NCI-H2081 treated with DMSO at 0.1 percent for 48 hours (cell line): ENCODE results near the gene NPIPB8.
"Not testable (repeated sequence)": the region's sequence is repeated elsewhere in the genome, so short reads cannot be mapped to it uniquely, and the experiment has no call there.

Source experiments
- DNase-seq: peaks from one replicate; lab custom pipeline; 2025; lab: John Stamatoyannopoulos, UW

Gene NPIPB8

GRCh38 chr16:28636093-28636823 lies 1.6 kb upstream of the NPIPB8 start:
- DNase-seq = not testable (repeated sequence)

- not testable (repeated sequence) for DNase-seq
These were observed 494 bp downstream of the NPIPB8 start for GRCh38 chr16:28638359-28638758.

- not testable (repeated sequence) for DNase-seq
These were observed 2.1 kb downstream of the NPIPB8 start for GRCh38 chr16:28639959-28640358.

- not testable (repeated sequence) for DNase-seq
These were observed 28.4 kb downstream of the NPIPB8 start for GRCh38 chr16:28666264-28666663.

GRCh38 chr16:28667480-28667879 lies 29.6 kb downstream of the NPIPB8 start:
- not testable (repeated sequence) for DNase-seq

- not testable (repeated sequence) for DNase-seq
These were observed 30.3 kb downstream of the NPIPB8 start for GRCh38 chr16:28668199-28668598.

- not testable (repeated sequence) for DNase-seq
These were observed 50.6 kb downstream of the NPIPB8 start for GRCh38 chr16:28688327-28688952.

- not testable (repeated sequence) for DNase-seq
These were observed 51.6 kb downstream of the NPIPB8 start for GRCh38 chr16:28689425-28689824.

- not testable (repeated sequence) for DNase-seq
These were observed 53.9 kb downstream of the NPIPB8 start for GRCh38 chr16:28691722-28692121.

- not testable (repeated sequence) for DNase-seq
These were observed 55.5 kb downstream of the NPIPB8 start for GRCh38 chr16:28693257-28693950.

- not testable (repeated sequence) for DNase-seq
These were observed 61.9 kb downstream of the NPIPB8 start for GRCh38 chr16:28699792-28700191.

GRCh38 chr16:28700349-28700748 lies 62.5 kb downstream of the NPIPB8 start:
- DNase-seq = not testable (repeated sequence)

GRCh38 chr16:28701384-28701783 lies 63.5 kb downstream of the NPIPB8 start:
- not testable (repeated sequence) for DNase-seq

- not testable (repeated sequence) for DNase-seq
These were observed 66.4 kb downstream of the NPIPB8 start for GRCh38 chr16:28704246-28704645.
